Activated naive CD4-positive, alpha-beta T cell treated with Interleukin-2 at 50 U/mL for 16 hours (primary cell): ENCODE data around the gene SLC66A2.

Source experiments
- DNase-seq: peaks from one replicate; pipeline ENCODE4 v3.0.0-alpha.2; 2020

The SLC66A2 gene

DNA sequence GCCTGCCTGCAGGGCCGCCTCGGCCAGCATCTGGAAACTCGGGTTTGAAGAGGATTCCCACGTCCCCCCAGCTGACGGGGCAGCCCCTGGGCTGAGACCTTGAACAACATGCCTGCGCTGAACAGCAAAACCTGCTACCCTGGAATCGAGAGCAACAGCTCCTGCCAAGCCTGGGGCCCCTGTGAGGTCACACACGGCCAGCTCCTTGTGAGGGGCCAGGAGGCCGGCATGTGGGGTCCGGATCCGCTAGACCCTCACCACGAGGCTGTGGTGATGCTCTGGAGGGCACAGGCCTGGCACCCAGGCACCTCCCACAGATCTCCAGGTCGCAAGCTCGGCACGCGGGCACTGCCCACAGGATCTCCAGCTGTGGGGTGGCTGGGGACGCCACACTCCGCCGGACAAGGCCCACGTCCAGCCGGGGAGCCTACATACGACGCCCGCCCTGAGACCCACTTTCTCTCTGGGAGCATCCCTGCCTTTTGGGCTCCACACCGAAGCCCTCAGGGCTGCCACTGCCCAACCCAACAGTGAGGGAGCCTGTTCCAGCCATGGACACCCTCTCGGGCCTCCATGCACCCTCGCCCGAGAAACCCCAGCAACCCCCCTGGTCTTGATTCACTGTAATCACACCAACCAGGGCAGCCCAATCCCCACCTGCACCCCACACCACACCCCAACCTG, 34.1 kb downstream of the SLC66A2 start:
- no peak for DNase-seq

DNA sequence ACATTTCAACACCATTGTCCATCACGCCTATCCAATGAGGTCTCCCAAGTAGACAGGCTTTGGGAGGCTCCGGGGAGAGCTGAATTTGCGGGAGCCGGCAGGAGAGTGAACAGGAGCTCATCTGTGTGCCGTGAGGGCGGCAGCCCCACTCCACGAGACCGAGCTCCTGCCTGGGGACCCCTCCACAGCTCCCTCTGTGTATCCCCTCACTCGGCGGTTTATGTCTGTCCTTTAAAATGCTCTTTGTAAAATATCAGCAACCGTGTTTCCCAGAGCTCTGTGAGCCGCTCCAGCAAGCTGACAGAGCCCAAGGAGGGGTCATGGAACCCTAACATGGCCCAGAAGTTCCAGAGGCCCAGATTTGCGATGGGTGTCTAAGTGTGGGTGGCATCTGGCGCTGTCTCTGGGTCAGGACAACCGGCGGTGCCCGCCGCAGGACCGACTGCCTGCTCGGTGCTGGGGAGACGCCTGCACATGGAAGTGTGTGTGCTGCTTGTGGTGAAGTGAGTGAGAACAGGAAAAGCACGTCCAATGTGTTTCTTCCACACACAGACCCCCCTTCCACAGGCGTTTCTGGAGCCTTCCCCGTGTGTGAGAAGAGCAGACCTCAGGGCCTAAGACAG, 34.8 kb downstream of the SLC66A2 start:
- DNase-seq = no peak

DNA sequence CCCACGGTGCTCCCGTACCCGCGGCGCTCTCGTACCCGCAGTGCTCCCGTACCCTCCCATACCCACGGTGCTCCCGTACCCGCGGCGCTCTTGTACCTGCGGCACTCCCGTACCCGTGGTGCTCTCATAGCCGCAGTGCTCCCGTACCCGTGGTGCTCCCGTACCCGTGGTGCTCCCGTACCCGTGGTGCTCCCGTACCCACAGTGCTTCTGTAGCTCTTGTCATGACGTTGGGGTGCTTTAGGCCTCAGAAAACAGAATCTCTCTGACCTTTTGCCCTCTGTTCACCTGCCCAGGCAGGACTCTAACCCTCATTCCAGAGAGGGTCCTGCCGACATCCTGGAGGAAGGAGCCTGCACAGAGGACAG, 35.3 kb downstream of the SLC66A2 start:
- DNase-seq = no peak

DNA sequence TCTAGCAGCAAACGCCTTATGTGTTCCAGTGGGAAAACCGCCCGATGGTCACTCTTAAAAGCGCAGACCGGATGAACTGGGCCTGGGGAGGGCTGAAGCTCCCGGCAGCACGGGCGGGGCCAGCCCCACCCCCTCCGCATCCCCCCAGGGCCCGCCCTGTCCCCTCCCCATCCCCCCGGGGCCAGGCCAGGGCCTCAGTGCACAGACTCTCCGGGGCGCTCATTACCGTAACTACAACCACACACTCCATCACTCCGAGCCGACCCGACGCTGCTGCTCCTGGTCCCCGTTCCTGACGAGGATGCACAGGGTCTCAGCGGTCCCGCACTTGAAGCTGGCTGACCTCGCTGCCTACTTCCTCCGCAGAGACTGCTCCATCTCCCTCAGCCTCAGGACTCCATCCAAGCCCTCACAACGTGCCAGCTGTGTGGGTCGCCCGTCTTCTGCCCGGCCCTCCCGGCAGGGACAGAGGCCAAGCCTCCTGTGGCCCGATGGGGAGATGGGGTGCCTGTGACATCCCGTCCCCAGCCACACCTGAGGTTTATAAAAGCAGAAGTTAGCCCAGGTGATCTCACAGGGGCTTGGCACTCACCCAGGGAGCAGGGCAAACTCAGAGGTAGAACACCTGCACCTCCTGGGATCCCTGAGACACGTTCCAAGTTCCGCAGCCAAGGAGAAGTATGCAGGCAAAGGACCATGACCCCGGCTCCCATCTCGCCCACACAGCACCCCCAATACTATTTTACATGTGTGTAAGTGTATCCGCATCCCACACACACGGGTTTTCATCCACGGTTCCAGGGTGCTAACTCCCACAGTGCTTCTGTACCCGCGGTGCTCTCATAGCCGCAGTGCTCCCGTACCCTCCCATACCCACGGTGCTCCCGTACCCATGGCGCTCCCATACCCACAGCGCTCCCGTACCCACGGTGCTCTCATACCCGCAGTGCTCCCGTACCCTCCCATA, 36.0 kb downstream of the SLC66A2 start:
- no peak for DNase-seq

DNA sequence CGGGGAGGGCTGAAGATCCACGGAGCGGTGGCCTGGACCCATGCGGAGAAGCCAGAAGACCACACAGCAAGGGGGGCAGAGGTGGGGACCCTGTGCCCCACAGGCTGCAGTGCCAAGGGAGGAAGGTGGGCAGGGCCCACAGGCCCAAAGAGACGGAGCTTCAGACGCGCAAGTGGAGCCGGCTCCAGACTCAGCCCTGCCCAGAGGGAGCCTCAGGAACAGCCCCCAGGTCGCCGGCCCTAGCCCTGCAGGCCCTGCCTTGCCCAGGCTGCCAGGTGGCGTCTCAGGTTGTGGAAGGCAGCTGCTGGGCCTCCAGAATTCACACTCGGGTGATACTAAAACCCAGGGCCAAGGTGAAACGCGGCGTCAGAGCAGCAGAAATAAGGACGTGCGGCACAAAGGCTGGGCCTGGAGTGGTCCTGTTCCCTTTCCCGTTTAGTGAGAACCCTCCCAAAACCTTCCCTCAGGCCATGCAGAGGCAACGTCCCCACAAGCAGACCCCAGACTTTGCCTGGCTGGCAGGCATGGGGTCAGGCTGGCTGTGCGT, 36.8 kb downstream of the SLC66A2 start:
- no peak for DNase-seq

DNA sequence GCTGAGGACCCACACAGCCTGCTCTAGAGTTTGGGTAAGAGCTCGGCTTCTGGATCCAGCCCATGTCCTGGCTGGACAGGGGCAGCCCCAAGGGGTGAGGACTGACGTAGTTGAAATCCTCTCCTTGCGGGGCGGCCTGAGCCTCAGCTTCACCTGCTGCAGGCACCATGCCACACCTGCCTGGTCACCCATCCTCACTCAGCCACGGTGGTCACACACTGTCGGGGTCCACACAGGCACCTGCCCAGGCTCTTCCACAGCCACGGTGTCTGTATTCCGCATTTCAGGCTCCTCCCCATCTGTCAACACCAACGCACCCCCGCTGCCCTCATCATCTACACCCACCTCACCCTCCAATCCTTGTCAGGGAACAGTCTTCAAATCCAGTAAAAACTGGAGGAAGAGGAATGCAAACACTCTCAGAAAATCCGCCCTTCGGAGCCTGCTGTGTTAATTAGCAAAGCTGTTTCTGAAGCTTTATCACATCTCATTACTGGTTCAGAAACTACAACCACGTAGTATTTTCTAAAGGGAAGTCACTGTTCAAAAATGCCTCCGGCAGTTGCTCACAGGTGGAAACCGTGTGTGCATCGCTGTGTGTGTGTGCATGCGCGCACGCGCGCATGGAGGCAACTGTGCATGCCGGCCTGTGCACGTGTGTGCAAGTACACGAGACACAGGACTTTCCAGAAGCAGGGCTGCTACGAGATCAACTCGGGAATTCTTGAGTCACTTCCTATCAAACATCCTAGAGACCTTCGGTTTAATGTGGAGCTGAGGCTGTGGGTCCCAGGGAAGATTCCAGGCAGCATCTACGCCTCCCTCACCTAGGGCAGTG, 38.2 kb downstream of the SLC66A2 start:
- DNase-seq = no peak

DNA sequence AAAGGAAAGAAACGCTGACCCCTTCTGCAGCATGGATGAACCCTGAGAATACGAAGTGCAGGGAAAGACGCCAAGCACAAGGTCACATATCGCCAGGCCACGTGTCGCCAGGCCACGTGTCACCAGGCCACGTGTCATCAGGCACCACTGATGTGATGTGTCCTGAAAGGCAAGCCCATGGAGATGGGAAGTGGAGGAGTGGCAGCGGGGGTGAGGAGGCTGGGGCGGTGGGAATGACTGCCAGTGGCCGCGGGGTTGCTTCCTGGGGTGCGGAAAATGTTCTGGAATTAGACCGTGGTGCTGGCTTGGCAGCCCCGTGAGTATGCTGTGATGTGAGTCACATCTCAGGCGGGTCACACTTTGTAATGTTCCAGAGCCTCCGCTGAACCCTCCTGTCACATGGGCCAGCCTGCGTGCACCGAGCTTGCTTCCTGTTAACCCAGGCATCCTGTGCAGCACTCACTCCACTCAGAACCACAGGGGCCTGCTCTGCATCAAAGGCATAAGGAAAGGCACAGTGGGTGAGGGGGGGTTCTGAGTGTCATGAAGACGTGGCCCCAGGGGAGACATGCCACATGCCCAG, 39.0 kb downstream of the SLC66A2 start:
- no peak for DNase-seq

DNA sequence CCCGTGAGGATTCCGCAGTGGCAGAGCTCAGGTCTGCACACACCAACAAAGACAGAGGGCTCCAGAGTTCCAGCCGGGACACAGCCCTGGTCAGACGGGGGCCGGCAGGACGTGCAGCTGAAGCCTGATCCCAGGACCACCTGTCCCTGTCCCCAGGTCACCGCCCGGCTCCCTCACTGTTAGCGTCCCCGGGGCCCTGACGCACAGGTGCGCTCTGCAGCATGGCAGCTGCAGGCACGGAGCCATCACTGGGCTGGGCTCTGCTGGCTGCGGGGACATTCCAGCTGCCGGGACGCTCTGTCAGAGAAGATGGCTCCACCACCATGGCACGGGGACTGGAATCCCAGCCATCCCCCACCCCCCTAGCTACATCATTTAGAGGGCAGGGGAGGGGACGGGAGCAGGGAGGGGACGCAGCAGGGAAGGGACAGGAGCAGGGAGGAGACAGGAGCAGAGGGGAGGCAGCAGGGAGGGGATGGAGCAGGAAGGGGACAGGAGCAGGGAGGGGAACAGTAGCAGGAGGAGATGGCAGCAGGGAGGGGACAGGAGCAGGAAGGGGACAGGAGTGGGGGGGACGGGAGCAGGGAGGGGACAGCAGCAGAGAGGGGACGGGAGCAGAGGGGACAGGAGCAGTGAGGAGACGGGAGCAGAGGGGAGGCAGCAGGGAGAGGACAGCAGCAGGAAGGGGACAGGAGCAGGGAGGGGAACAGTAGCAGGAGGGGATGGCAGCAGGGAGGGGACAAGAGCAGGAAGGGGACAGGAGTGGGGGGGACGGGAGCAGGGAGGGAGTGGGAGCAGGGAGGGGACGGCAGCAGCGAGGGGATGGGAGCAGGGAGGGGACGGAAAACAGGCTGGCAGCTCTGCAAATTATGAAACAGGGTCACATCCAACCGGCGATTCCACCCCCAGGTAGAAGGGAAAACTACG, 39.8 kb downstream of the SLC66A2 start:
- no peak for DNase-seq

DNA sequence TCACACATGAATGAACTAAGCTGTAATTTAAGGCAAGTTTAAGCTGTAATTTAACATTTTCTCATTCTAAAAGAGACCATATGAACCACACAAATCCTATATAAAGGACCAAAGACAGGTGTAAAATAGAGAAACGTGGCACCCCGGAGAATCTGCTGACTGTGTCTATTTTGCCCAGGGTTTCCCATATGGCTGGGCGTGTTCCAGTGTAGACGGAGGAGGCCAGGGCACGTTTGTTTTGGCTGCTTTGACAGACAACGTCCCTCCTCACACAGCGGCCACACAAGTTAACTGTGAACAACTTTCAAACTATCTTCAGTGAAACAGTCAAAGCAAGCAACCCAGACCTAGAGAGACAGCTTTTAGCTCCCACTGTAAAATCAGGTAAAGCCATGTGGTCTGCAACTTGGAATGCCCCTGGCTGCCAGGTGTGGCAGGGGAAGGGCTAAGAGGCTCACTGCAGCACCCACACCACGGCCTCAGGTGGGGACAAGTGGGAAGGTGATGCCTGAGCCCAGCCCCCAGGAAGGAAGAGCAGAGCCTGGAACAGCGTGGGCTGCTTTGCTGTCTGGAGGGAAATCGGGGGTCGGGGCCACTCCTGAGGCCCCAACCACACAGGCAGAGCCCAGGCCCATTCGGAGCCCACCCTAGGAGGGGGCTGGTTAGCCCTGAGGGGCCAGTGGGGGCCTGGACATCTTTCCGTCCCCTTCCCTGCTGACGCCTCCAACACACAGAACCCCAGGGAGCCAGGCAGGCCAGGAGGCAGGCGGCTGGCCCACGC, 40.7 kb downstream of the SLC66A2 start:
- DNase-seq = no peak

DNA sequence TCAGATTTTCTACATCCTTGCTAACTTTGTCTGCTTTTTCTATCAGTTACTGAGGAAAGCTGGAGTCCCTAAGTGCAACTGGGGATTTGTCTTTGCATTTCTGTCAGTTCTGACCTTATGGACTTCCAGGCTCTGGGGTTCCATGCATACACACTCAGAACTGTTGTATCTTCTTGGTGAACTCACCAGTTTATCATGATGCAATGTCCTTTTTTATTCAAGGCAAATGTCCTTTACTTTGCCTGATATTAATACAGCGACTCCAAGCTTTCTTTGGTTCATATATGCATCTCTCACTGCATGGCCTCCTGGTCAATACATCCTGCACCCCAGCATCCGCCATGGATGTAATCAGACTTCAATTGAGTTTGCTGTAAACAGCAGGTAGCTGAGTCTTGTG, 44.7 kb downstream of the SLC66A2 start:
- no peak for DNase-seq

DNA sequence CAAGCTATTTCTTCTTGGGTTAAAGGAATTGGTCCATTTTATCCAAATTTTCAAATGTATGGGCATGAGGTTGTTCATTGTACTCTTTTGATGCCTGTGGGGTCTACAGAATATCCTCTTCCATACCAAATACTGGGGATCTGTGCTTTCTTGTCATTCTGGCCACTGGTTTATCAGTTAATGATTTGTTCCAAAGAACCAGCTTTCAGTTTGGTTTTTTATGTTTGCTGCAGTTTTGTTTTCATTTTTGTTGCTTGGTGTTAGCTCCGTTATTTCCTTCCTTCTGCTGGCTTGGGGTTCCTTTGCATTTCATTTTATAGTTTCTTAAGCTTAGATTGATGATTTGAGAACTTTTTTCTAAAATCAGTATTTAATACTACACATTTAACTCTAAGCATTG, 45.5 kb downstream of the SLC66A2 start:
- DNase-seq = no peak

DNA sequence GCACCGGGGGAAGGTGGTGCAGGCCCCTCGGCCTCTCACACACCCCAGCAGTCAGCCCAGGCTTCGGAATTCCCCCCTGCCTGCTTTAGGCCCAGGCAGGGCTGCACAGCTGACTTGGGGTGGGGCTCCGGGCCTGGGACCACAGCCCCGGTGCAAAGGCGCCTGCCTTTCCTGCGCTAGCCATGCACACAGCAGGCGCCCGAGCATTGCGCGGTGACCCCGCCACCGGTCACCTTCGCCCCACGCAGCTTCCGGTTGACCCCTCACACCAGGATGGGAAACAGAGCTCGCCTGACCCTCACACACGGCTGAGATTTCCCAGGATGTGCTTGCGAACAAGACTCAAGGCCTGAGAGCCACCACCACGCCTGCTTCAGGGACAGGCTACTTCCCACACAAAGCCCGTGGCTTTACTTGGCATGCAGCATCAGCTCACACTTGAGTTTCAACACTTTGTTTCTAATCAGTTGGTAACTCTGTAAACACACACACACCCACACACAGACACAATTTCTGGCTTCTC, 46.0 kb downstream of the SLC66A2 start:
- DNase-seq = no peak

DNA sequence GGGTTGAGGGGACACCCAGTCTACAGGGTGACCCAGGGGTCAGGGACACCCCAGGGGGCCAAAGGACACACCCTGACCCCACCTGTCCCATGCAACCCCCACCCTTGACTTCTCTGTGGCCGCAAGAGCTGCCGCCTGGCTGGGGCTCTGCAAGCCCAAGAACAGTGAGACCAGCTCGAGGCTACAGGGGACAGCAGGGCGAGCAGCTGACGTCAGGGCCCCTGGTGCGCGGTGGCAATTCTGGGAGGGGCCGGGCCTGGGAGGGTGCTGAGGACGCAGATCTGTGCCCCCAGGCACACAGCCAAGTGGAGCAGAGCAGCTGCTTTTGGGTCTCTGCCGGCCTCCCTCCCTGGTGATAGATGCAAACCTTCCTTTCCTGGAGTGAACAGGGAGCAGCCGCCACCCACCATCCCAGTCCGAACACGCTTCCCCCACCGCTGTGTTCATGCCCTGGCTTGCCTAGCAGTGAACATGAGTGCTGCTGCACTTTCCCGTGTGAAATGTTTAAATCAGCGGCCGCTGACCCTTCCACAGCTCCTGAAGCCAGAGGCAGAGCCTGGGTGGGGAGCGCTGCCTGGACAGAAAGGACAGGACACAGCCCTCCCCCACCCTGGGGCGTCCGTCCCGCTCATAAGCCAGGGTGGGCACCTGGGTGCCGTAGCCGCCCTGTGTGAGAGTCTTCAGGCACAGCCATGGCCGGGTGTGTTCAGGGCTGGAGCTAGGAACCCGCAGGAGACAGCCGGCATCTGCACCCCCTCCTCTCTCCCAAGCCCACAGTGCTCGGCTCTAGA, 46.9 kb downstream of the SLC66A2 start:
- no peak for DNase-seq

DNA sequence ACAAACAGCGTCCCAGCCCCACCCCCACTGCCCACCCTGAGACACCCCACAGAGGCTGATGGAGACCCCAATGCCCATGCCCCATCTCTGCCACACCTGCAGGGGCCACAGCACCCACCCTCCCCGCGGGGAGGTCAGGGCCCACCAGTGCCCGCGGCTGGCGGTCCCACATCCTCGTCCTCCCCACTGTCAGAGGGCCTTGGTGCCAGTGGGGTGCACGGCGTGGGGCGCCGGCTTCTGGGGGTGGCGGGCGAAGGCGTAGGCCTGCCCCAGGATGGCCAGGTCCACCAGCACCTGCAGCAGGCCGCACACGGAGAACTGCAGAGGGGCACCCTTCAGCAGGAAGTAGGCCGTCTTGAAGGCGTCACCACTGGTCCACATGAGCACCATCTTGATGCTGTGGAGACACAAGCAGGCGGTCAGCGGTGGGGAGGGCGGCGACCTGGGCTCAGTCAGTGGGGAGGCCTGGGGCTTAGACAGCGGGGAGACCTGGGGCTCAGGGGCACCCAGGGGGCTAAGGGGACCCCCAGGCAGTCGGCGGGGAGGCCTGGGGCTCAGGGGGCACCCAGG, 47.6 kb downstream of the SLC66A2 start:
- no peak for DNase-seq

DNA sequence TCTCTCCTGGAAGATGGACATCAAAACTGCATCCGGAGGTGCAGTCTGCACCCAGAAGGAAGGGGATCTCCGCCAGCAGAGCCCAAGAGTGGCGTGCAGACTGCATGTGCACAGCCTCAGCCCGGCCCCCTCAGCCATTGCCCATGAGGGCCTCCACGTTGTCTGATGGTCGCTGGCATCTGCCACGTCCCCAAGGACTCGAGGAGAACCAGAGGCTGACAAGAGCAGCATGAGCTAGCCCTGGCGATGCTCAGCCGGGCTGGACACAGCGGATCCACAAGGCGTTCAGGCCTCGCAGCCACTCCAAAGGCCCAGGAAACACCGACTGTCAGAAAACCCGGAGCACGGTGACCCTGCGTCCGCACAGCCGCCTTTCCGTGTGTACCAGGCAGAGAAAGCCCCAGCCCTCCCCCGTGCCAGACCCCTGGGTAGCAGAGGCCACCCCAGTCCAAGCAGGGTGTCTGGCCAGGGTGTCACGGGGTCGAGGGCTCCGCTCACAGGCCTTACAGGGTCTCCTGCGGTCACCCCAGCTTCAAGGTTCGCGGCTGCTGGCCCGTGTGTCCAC, 48.3 kb downstream of the SLC66A2 start:
- DNase-seq = no peak

DNA sequence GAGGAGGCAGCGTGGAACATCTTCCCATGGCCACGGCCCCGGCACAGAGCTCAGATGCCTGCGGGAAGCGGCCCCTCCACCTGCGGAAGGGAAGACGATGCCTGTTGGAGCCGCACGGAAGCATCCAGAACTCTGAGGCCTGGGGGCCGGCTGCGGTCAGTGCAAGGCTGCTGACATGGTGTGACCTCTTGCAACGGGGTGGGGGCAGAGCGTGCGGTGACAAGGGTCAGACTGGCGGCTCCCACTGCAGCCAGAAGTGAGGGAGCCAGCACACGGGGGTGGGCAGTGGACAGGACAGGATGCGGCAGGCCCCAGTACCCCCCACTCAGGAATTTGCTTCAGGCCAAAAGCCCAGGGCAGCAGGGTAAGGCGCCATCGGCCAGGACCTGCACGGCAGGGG, 48.8 kb downstream of the SLC66A2 start:
- no peak for DNase-seq

DNA sequence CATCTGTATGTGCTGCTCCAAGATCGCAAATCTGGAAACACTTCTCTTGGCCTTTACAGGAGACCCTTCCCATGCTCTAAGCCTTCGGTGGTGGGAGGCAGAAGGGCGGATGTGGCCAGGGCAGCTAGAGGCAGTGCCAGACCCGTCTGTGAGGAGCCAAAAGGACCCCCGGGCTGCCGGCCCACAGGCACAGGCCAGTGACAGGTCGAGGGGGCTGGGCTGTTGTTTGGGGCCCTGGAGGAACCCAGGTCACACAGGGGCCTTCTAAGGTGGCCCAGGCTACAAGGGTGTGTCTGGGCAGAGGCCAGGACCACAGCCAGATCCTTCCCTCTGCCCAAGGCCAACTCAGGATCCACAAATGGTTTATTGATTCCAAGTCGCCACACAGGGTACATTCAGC, 49.4 kb downstream of the SLC66A2 start:
- no peak for DNase-seq

DNA sequence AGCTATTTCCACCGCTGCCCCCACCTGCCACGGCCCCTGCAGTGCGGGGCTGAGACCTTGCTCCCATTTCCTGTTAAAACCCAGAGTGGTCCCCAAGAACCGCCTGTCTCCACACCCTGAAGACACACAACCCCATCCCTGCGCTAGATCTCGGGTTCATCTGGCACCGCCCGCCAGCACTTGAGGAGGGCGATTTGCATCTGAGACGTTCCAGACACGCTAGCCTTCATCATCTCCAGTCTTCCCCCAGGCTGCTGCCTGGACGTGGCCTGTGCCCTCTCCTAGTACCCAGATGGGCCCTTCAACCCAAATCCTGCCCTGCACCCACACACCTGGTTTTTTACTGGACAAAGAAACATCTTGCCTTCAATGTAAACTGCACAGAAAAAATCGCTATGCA, 49.8 kb downstream of the SLC66A2 start:
- no peak for DNase-seq
